Nephron progenitor cell (in vitro differentiated cells): Measurements from ENCODE around the gene DGKQ.
"Not testable (repeated sequence)": the region's sequence is repeated elsewhere in the genome, so short reads cannot be mapped to it uniquely, and the experiment has no call there.

Experiments used
- DNase-seq: peaks from one replicate; pipeline ENCODE4 v3.0.0; 2021
- H3K27ac Mint-ChIP-seq: 2 replicates; pipeline ENCODE4 v1.8.0; 2021; ENCODE audit warnings: mild to moderate bottlenecking, moderate library complexity, mixed read lengths
- H3K27me3 Mint-ChIP-seq: 2 replicates; pipeline ENCODE4 v1.8.0; 2021; ENCODE audit warnings: mild to moderate bottlenecking, low read depth, mixed read lengths; ENCODE audit not compliant: poor library complexity
- H3K36me3 Mint-ChIP-seq: 2 replicates; pipeline ENCODE4 v1.8.0; 2021; ENCODE audit warnings: low read depth, mixed read lengths
- H3K4me1 Mint-ChIP-seq: 2 replicates; pipeline ENCODE4 v1.8.0; 2021; ENCODE audit warnings: mixed read lengths
- H3K4me3 Mint-ChIP-seq: 2 replicates; pipeline ENCODE4 v1.8.0; 2021; ENCODE audit warnings: mild to moderate bottlenecking, moderate library complexity, mixed read lengths
- H3K9me3 Mint-ChIP-seq: 2 replicates; pipeline ENCODE4 v1.8.0; 2021; ENCODE audit warnings: mild to moderate bottlenecking, moderate library complexity, mixed read lengths
- CTCF ChIP-seq: fragments of 200-600 bp; sonication (generic); IDR thresholded peaks from 2 replicates; pipeline ENCODE4 v1.5.0; 2021; ENCODE audit warnings: antibody characterized with exemption

The DGKQ gene

GRCh38 chr4:946517-947471 is 26.6 kb downstream of the DGKQ start:
- H3K4me3 Mint-ChIP-seq = no peak overlapping the region
- H3K9me3 Mint-ChIP-seq = no peaks in the 10 kb centered on the region
- no peak for DNase-seq
- peaks cover 56% of the 10 kb centered on the region for H3K27me3 Mint-ChIP-seq
- no peak for TF ChIP-seq CTCF
- peaks cover 53% of the 10 kb centered on the region for H3K4me1 Mint-ChIP-seq
- H3K36me3 Mint-ChIP-seq = no peaks in the 10 kb centered on the region
- no peak overlapping the region for H3K27ac Mint-ChIP-seq

GRCh38 chr4:946103-946450 is 27.3 kb downstream of the DGKQ start:
- Mint-ChIP-seq H3K4me3 (peak overlapping the region; percentile 77), H3K9me3 (no peaks in the 10 kb centered on the region), H3K27me3 (peaks cover 57% of the 10 kb centered on the region), H3K36me3 (no peaks in the 10 kb centered on the region), H3K27ac (no peak overlapping the region), H3K4me1 (peaks cover 45% of the 10 kb centered on the region)
- TF ChIP-seq CTCF = no peak
- no peak for DNase-seq

- Mint-ChIP-seq H3K27me3 (peaks cover 59% of the 10 kb centered on the region), H3K9me3 (no peaks in the 10 kb centered on the region), H3K27ac (no peak overlapping the region), H3K4me1 (peaks cover 40% of the 10 kb centered on the region), H3K36me3 (no peaks in the 10 kb centered on the region), H3K4me3 (peak overlapping the region; percentile 77)
- DNase-seq = no peak
- TF ChIP-seq CTCF = no peak
Observed at GRCh38 chr4:945274-946102, 27.9 kb downstream of the DGKQ start.

- not testable (repeated sequence) for H3K27ac Mint-ChIP-seq, H3K4me3 Mint-ChIP-seq, DNase-seq, H3K4me1 Mint-ChIP-seq, H3K36me3 Mint-ChIP-seq, H3K9me3 Mint-ChIP-seq
- H3K27me3 Mint-ChIP-seq = peaks cover 87% of the 10 kb centered on the region
Observed at GRCh38 chr4:939508-939907, 33.9 kb downstream of the DGKQ start.

GRCh38 chr4:932713-933070 is 40.7 kb downstream of the DGKQ start:
- H3K4me1 Mint-ChIP-seq = peaks cover 33% of the 10 kb centered on the region
- peak overlapping the region; percentile 96 for H3K4me3 Mint-ChIP-seq
- H3K36me3 Mint-ChIP-seq = no peaks in the 10 kb centered on the region
- H3K27ac Mint-ChIP-seq = peak overlapping the region; percentile 67
- H3K27me3 Mint-ChIP-seq = peaks cover 40% of the 10 kb centered on the region
- TF ChIP-seq CTCF = no peak
- DNase-seq = peak; percentile 34
- H3K9me3 Mint-ChIP-seq = no peaks in the 10 kb centered on the region

- Mint-ChIP-seq H3K36me3 (no peaks in the 10 kb centered on the region), H3K9me3 (no peaks in the 10 kb centered on the region), H3K27me3 (peaks cover 35% of the 10 kb centered on the region), H3K4me1 (peaks cover 33% of the 10 kb centered on the region), H3K27ac (peak within 1 kb of the TSS; percentile 90), H3K4me3 (peak within 1 kb of the TSS; percentile 96)
- peak; percentile 97 for DNase-seq
- no peak for TF ChIP-seq CTCF
Observed at GRCh38 chr4:931960-932712, 41.2 kb downstream of the DGKQ start, which contains the start of the genes GAK and TMEM175. GAK (minus strand) TSS chr4:932316; CDS start chr4:932187, 129 bp downstream. TMEM175 (plus strand) TSS chr4:932460; CDS start chr4:947740, 15,280 bp downstream.
